Measurements from ENCODE around the gene CAV1.

CAV1 gene

DNA sequence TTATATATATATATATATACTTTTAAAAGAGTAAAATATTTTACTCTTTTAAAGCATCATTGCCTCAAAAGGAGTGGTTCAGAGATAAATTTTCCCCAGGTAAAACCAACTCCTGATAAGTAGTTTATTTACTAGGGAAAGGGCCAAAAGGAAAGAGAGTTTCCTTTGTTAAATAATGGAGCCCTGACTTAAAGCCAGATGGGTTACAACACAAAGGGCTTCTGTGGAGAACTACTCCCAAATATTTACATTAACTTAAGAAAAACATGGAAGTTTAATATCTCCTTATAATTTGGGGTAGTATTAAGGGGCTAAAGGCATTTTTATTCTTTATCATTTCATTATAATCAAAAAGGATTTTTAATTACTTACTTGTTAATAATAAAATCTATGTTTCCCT, 8.5 kb upstream of the CAV1 start:
- TF ChIP-seq, protein P1, sequence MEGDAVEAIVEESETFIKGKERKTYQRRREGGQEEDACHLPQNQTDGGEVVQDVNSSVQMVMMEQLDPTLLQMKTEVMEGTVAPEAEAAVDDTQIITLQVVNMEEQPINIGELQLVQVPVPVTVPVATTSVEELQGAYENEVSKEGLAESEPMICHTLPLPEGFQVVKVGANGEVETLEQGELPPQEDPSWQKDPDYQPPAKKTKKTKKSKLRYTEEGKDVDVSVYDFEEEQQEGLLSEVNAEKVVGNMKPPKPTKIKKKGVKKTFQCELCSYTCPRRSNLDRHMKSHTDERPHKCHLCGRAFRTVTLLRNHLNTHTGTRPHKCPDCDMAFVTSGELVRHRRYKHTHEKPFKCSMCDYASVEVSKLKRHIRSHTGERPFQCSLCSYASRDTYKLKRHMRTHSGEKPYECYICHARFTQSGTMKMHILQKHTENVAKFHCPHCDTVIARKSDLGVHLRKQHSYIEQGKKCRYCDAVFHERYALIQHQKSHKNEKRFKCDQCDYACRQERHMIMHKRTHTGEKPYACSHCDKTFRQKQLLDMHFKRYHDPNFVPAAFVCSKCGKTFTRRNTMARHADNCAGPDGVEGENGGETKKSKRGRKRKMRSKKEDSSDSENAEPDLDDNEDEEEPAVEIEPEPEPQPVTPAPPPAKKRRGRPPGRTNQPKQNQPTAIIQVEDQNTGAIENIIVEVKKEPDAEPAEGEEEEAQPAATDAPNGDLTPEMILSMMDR (IDR thresholded peaks at IDR 0.05; ENCODE audit: borderline replicate concordance, insufficient read depth, low read depth, low read length), result no peak
- H3K4me3 ChIP-seq (ENCODE audit: low read depth, low read length), result no peak overlapping the region

DNA sequence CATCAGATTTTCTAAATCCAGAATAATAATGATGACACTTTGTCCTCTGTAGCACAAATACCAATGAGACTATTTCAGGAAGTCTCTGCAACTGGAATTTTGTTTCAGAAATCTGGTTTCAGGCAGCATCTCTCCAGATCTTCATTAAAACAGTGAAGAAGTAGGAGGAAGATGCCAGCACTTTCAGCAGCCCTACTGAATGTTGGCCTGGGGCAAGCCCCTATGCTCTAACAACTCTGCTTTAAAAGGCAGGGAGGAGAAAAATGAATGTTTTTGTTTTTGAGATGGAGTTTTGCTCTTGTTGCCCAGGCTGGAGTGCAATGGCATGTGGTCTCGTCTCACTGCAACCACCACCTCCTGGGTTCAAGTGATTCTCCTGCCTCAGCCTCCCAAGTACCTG, 7.2 kb upstream of the CAV1 start:
- TF ChIP-seq, protein P1 (IDR thresholded peaks at IDR 0.05; ENCODE audit: borderline replicate concordance, insufficient read depth, low read depth, low read length), result no peak
- H3K4me3 ChIP-seq (ENCODE audit: low read depth, low read length), result no peak overlapping the region

DNA sequence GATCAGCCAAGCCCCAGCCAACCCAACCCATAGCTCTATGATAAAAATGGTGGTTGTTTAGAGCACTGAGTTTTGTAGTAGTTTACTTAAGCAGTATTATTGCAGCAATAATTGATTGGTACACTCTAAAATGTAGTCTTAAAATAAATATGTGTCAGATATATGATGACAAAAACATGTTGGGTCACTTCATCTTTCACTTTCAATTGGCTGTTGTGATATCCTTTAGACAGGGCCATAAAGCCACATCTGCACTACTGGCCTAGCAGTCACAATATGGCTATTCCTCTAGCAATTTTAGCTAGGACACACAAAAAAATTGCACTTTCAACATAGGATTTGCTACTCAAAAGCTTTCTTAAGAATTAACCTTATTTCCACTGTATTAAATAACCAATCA, 5.9 kb upstream of the CAV1 start:
- no peak overlapping the region for H3K4me3 ChIP-seq (ENCODE audit: low read depth, low read length)
- TF ChIP-seq, protein P1 (IDR thresholded peaks at IDR 0.05; ENCODE audit: borderline replicate concordance, insufficient read depth, low read depth, low read length), result no peak

DNA sequence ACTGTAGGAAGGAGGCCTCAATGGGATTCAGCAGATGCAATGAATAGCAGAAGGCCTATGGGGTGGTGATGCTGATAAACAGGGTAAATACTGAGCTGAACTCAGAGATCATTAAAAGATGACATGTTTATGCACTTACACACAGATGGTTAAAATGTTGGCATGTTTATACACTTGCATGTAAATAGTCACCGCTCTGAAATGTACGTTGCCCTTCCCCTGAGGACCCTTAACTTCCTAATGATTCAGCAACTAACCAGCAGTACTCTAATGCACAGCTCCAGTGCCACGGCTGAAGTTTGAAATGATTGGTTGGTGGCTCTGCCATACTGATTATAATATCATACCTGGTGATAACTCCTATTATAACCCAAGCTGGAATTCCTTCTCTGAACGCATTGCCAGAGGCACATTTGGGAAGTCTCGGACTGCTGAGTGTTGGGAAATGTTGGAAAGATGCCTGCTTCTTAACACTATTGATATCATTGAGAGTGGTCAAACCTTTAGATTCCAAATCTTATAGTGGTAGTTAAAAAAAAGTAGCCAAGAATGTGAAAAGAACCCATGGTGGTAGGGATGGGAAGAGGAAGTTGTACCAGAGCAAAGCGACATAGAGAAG, 3.7 kb upstream of the CAV1 start:
- TF ChIP-seq, protein P1 (IDR thresholded peaks at IDR 0.05; ENCODE audit: borderline replicate concordance, insufficient read depth, low read depth, low read length), result no peak
- no peak overlapping the region for H3K4me3 ChIP-seq (ENCODE audit: low read depth, low read length)

DNA sequence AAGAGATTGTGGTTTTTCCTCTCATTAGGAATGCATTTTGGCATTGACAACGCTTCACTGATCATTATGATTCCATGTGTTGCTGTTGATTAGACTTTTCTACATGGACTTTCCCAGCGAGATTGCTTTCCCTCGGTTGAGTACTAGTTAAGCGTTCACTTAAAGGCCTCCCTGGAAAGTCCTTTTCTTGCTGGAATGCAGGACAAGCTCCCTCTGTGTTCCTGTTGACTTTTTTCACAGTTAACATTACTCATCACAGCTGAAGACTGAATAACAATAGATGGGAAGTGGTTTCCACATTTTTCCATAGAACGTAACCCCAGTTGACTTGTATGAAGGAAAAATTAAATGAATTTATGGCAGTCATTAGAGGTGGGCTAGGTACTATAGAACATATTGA, 2.6 kb upstream of the CAV1 start:
- TF ChIP-seq, protein P1 (IDR thresholded peaks at IDR 0.05; ENCODE audit: borderline replicate concordance, insufficient read depth, low read depth, low read length), result no peak
- H3K4me3 ChIP-seq (ENCODE audit: low read depth, low read length), result no peak overlapping the region

DNA sequence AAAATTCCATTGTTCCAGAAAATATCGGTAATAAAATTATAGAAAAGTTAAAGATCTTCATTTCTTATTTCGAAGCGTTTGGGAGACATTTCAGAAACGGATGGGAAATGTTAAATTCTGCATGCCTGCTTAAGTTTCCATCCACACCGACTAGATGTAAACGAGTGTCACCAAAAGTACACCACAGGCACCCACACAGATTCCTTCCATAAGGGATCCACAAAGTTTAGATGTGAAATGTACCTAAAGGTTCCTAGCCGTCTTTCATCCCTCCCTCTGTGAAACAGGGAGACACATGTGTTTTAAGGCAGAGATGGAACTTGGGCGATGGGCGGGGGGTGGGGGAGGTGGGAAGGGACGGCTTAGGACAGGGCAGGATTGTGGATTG, 621 bp upstream of the CAV1 start:
- H3K4me3 ChIP-seq (ENCODE audit: low read depth, low read length), result no peak overlapping the region

More for the DNA sequence above, 621 bp upstream of the CAV1 start:
- TF ChIP-seq, protein P1 (IDR thresholded peaks at IDR 0.05; ENCODE audit: borderline replicate concordance, insufficient read depth, low read depth, low read length), result no peak
